Activated CD4-positive, alpha-beta T cell treated with anti-CD3 and anti-CD28 coated beads, Interleukin-2, amount 10 ng/mL, durations not matched to agents 7 days and 5 days (primary cell): ENCODE measurements around the gene SBF1. TPM values are rescaled to one million over a fixed set of nuclear protein-coding genes. Genes with fewer than 3 reads are reported as not detected.
A peak's percentile ranks its signal among the peaks of the same experiment; 100 is the strongest.
"Not testable (repeated sequence)": the region's sequence is repeated elsewhere in the genome, so short reads cannot be mapped to it uniquely, and the experiment has no call there.

Source experiments
- CTCF ChIA-PET: fragments of 350-600 bp; sonication (Branson Sonifier 250); formaldehyde crosslinking; loops from one replicate; lab custom pipeline; 2021; ENCODE audit warnings: antibody characterized with exemption; lab: Charles Lee
- POLR2A ChIA-PET: fragments of 350-600 bp; sonication (Branson Sonifier 250); formaldehyde crosslinking; loops from one replicate; lab custom pipeline; 2021; ENCODE audit warnings: antibody characterized with exemption; lab: Charles Lee
- DNase-seq: peaks from one replicate; pipeline ENCODE4 v3.0.0-alpha.2; 2020
- H3K27ac Mint-ChIP-seq: one replicate; pipeline ENCODE4 v1.8.0; 2021; ENCODE audit warnings: mild to moderate bottlenecking, moderate library complexity, mixed read lengths
- H3K27me3 Mint-ChIP-seq: one replicate; pipeline ENCODE4 v1.8.0; 2021; ENCODE audit warnings: mixed read lengths
- H3K36me3 Mint-ChIP-seq: one replicate; pipeline ENCODE4 v1.8.0; 2021; ENCODE audit warnings: low read depth, mixed read lengths
- H3K4me1 Mint-ChIP-seq: one replicate; pipeline ENCODE4 v1.8.0; 2021; ENCODE audit warnings: mixed read lengths
- H3K4me3 Mint-ChIP-seq: one replicate; pipeline ENCODE4 v1.8.0; 2021; ENCODE audit warnings: mild to moderate bottlenecking, moderate library complexity, mixed read lengths
- H3K9me3 Mint-ChIP-seq: one replicate; pipeline ENCODE4 v1.8.0; 2021; ENCODE audit warnings: mixed read lengths
- total RNA-seq, 2 experiments: library from RNA; stranded (reverse); gene quantifications; one replicate each; pipeline ENCODE4 v1.2.3, GENCODE V29; 2021

SBF1 gene
- total RNA-seq, 2 experiments from 2014 or later, result 211 to 224 TPM

DNA sequence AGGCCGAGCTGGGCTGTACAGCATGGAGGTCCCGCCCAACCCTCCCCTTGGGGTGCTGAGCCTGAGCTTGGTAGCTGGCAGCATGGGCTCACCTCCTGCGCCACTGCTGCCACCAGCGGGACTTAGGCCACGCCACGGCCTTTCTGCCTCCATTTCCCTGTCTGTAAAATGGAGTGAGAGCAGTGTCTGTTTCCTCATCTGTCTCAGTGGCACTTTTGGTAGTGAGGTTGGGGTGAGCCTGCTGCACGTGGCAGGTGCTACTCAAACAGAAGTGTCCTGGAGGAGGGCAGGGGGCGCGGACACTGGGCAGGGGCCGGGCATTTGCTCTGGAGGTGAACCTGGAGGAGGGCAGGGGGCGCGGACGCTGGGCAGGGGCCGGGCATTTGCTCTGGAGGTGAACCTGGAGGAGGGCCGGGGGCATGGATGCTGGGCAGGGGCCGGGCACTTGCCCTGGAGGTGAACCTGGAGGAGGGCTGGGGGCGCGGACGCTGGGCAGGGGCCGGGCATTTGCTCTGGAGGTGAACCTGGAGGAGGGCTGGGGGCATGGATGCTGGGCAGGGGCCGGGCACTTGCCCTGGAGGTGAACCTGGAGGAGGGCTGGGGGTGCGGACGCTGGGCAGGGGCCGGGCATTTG, 41.8 kb downstream of the SBF1 start:
- H3K4me3 Mint-ChIP-seq, H3K4me1 Mint-ChIP-seq, DNase-seq, CTCF ChIA-PET, H3K27ac Mint-ChIP-seq, H3K27me3 Mint-ChIP-seq, POLR2A ChIA-PET, H3K9me3 Mint-ChIP-seq: not testable (repeated sequence)
- peaks cover 32% of the 10 kb centered on the region for H3K36me3 Mint-ChIP-seq

- Mint-ChIP-seq H3K4me3 (no peak overlapping the region), H3K27me3 (no peaks in the 10 kb centered on the region), H3K36me3 (peaks cover 32% of the 10 kb centered on the region), H3K27ac (no peak overlapping the region), H3K9me3 (no peaks in the 10 kb centered on the region), H3K4me1 (no peaks in the 10 kb centered on the region)
- POLR2A ChIA-PET, result no interaction called here
- CTCF ChIA-PET, result no interaction called here
- DNase-seq, result no peak
Observed at GRCh38 chr22:50432131-50432876, 42.5 kb downstream of the SBF1 start.

DNA sequence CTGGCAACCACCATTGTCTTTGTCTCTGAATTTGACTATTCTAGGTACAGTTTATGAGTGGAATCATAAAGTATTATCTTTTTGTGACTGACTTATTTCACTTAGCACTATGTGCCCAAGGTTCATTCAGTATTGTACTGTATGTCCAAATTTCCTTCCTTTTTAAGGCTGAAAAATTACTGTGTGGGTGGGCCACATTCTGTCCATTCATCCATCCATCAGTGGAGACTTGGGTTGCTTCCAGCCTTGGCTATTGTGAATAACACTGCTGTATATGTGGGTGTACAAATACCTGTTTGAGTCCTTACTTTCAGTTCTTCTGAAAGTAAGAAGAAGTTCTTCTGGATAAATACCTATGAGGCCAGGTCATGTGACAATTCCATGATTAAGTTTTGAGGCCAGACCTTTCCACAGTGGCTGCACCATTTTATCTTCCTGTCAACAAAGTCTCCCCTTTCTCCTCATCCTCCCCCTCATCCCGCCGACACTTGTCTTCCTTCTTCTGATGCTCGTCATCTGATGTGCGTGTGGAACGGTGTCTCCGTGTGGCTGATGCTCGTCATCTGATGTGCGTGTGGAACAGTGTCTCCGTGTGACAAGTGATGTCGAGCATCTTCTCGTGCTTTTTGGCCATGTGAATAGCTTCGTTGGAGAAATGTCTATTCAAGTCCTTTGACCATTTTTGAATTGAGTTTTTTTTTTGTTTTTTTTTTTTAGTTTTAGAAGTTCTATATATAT, 49.5 kb downstream of the SBF1 start:
- no peaks in the 10 kb centered on the region for H3K4me1 Mint-ChIP-seq
- ChIA-PET POLR2A (no interaction called here), CTCF (no interaction called here)
- H3K4me3 Mint-ChIP-seq, result no peak overlapping the region
- H3K9me3 Mint-ChIP-seq, result no peaks in the 10 kb centered on the region
- H3K36me3 Mint-ChIP-seq, result peaks cover 35% of the 10 kb centered on the region
- no peaks in the 10 kb centered on the region for H3K27me3 Mint-ChIP-seq
- DNase-seq, result no peak
- H3K27ac Mint-ChIP-seq, result no peak overlapping the region

GRCh38 chr22:50423956-50424355, 50.9 kb downstream of the SBF1 start:
- POLR2A ChIA-PET, result no interaction called here
- no peaks in the 10 kb centered on the region for H3K9me3 Mint-ChIP-seq
- CTCF ChIA-PET, result no interaction called here
- DNase-seq, result no peak
- H3K27ac Mint-ChIP-seq, result no peak overlapping the region
- no peak overlapping the region for H3K4me3 Mint-ChIP-seq
- H3K36me3 Mint-ChIP-seq, result peaks cover 32% of the 10 kb centered on the region
- no peaks in the 10 kb centered on the region for H3K27me3 Mint-ChIP-seq
- no peaks in the 10 kb centered on the region for H3K4me1 Mint-ChIP-seq

DNA sequence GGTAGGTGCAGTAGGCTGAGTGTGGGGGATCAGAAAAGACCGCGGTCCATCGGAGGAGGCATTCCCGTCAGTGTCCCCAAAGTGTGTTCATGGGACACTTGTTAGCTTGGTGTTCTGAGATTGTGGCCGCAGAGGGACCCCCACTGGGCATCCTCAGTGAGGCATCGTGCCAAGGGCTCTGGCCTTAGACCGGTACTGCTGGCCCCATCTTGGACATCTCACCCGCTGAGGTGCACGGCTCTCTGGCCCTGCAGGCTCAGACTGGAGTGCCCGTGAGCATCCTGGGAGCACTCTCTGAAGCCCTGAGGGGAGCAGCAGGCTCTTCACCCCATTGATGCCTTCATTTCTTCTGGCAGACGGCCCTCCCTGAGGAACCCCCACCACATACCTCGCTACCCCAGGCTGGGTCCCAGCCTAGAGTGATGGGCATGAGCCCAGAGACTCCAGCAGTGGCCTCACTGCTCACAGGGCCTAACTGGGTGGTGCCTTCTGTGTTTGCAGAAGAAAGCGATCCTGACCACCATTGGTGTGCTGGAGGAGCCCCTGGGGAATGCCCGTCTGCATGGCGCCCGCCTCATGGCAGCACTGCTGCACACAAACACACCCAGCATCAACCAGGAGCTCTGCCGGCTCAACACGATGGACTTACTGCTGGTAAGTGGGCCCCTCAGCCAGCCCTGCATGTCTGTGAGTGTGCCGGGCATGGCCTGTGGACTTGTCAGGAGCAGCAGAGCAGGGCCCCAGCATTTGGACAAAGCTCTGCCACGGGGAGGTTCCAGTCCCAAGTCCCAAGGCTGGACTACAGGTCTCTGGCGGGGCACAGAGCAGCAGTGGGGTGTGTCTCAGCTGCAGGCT, 51.6 kb downstream of the SBF1 start:
- Mint-ChIP-seq H3K27me3 (no peaks in the 10 kb centered on the region), H3K9me3 (no peaks in the 10 kb centered on the region), H3K4me1 (no peaks in the 10 kb centered on the region), H3K4me3 (no peak overlapping the region), H3K36me3 (peaks cover 30% of the 10 kb centered on the region), H3K27ac (no peak overlapping the region)
- POLR2A ChIA-PET, result no interaction called here
- DNase-seq, result no peak
- CTCF ChIA-PET, result interaction anchor here (1.4 kb wide), 1 partner anchor 45 kb away, joined by 4 read pairs; no protein-coding TSS in a partner anchor

DNA sequence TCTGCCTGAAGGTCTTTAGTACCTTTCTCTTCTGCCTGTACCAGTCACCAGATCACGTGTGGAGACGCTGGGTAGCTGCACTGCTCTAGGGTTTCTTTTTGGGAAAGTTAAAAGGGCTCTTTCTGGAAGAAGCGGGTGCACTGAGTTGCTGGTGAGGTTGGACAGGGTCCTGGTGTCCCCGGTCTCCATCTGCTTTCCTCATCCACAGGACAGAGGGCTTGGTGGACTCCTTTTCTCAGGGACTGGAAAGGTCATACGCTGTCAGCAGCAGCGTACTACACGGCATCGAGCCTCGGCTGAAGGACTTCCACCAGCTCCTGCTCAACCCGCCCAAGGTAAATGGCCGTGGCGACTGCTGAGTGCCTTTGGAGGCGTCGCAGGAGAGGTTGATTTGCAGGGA, 52.8 kb downstream of the SBF1 start:
- POLR2A ChIA-PET, result no interaction called here

DNA sequence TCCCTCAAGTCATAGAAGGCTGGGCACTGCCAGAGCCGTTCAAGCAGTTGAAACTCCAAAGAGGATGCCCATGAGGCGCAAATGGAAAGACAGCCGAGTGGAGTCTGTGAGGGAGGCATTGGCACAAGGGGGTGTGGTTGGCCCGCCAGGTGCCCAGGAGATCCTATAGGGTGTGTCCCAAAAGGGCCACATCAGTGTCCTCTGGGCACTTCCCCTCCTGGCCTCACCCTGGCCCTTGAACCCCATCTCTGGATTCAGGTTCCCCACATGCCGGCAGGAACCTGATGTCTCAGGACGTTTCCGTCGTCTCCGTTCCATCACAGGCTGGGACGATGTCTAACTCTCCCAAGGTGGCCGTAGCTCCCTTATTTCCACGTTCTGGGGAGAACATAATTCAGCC, 54.3 kb downstream of the SBF1 start:
- Mint-ChIP-seq H3K4me3 (no peak overlapping the region), H3K27me3 (no peaks in the 10 kb centered on the region), H3K27ac (no peak overlapping the region), H3K4me1 (no peaks in the 10 kb centered on the region), H3K36me3 (peaks cover 33% of the 10 kb centered on the region), H3K9me3 (no peaks in the 10 kb centered on the region)
- DNase-seq, result no peak
- ChIA-PET CTCF (no interaction called here), POLR2A (no interaction called here)

More for the DNA sequence above, 52.8 kb downstream of the SBF1 start:
- CTCF ChIA-PET, result interaction anchor here (1.4 kb wide), 1 partner anchor 46 kb away, joined by 4 read pairs; no protein-coding TSS in a partner anchor
- no peak overlapping the region for H3K4me3 Mint-ChIP-seq
- H3K9me3 Mint-ChIP-seq, result no peaks in the 10 kb centered on the region
- DNase-seq, result no peak
- no peaks in the 10 kb centered on the region for H3K4me1 Mint-ChIP-seq
- peaks cover 31% of the 10 kb centered on the region for H3K36me3 Mint-ChIP-seq
- H3K27me3 Mint-ChIP-seq, result no peaks in the 10 kb centered on the region
- no peak overlapping the region for H3K27ac Mint-ChIP-seq

- no peak for DNase-seq
- Mint-ChIP-seq H3K4me1 (no peaks in the 10 kb centered on the region), H3K27ac (no peak overlapping the region), H3K36me3 (peaks cover 32% of the 10 kb centered on the region), H3K27me3 (no peaks in the 10 kb centered on the region), H3K9me3 (no peaks in the 10 kb centered on the region), H3K4me3 (no peak overlapping the region)
- POLR2A ChIA-PET, result no interaction called here
- CTCF ChIA-PET, result no interaction called here
Observed at GRCh38 chr22:50420015-50420414, 54.8 kb downstream of the SBF1 start.

DNA sequence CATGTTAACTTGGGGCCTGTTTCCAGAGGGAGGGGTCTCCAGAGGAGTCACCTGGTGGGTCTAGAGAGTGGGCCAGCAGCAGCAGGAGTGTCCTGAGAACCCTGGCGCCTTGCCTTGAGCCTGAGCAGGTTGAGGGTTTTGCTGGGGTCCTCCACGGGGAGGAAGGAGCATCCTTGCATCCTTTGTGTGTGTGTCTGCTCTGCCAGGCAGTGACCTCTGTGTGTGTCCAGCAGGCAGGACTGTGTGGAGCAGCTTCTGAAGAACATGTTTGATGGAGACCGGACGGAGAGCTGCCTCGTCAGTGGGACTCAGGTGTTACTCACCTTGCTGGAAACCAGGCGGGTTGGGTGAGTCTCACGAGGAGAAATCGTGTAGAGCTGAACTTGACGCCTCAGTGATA, 55.7 kb downstream of the SBF1 start:
- H3K4me3 Mint-ChIP-seq, result no peak overlapping the region
- peaks cover 26% of the 10 kb centered on the region for H3K36me3 Mint-ChIP-seq
- H3K27me3 Mint-ChIP-seq, result no peaks in the 10 kb centered on the region
- H3K9me3 Mint-ChIP-seq, result no peaks in the 10 kb centered on the region
- peak overlapping the region; percentile 41 for H3K27ac Mint-ChIP-seq
- POLR2A ChIA-PET, result no interaction called here
- no peak for DNase-seq
- no peaks in the 10 kb centered on the region for H3K4me1 Mint-ChIP-seq
- CTCF ChIA-PET, result no interaction called here

DNA sequence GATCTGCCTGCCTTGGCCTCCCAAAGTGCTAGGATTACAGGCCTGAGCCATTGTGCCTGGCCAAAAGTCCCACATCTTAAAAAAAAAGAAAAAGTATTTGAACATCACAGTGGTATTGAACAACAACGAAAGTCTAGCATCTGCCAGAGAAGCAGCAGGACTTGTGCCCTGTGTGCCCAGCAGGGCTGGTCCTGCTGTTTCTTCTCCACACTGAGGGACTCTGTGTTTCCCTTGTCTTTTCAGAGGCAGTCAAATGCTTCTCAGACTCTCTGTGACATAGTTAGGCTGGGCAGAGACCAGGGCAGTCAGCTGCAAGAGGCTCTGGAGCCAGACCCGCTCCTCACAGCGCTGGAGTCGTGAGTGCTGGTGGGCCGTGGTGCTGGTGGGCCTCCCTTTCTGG, 56.2 kb downstream of the SBF1 start:
- CTCF ChIA-PET, result no interaction called here
- no peaks in the 10 kb centered on the region for H3K4me1 Mint-ChIP-seq
- no peak overlapping the region for H3K4me3 Mint-ChIP-seq
- H3K36me3 Mint-ChIP-seq, result peaks cover 27% of the 10 kb centered on the region
- H3K27me3 Mint-ChIP-seq, result no peaks in the 10 kb centered on the region
- no peaks in the 10 kb centered on the region for H3K9me3 Mint-ChIP-seq
- H3K27ac Mint-ChIP-seq, result no peak overlapping the region
- DNase-seq, result no peak
- POLR2A ChIA-PET, result no interaction called here

GRCh38 chr22:50417411-50418210, 57.2 kb downstream of the SBF1 start:
- no peaks in the 10 kb centered on the region for H3K9me3 Mint-ChIP-seq
- H3K27ac Mint-ChIP-seq, result no peak overlapping the region
- no peak for DNase-seq
- ChIA-PET CTCF (interaction anchor here (0.7 kb wide), 1 partner anchor 141 kb away, joined by 3 read pairs; no protein-coding TSS in a partner anchor), POLR2A (no interaction called here)
- H3K36me3 Mint-ChIP-seq, result peaks cover 26% of the 10 kb centered on the region
- no peaks in the 10 kb centered on the region for H3K27me3 Mint-ChIP-seq
- H3K4me1 Mint-ChIP-seq, result no peaks in the 10 kb centered on the region
- H3K4me3 Mint-ChIP-seq, result no peak overlapping the region

- CTCF ChIA-PET, result no interaction called here
Observed at GRCh38 chr22:50416996-50417395, 57.8 kb downstream of the SBF1 start.

More at GRCh38 chr22:50416996-50417395, 57.8 kb downstream of the SBF1 start:
- no peak overlapping the region for H3K4me3 Mint-ChIP-seq
- H3K9me3 Mint-ChIP-seq, result no peaks in the 10 kb centered on the region
- POLR2A ChIA-PET, result no interaction called here
- H3K27me3 Mint-ChIP-seq, result no peaks in the 10 kb centered on the region
- H3K27ac Mint-ChIP-seq, result no peak overlapping the region
- peaks cover 26% of the 10 kb centered on the region for H3K36me3 Mint-ChIP-seq
- DNase-seq, result no peak
- no peaks in the 10 kb centered on the region for H3K4me1 Mint-ChIP-seq
